ENCODE results near the gene SLX9. TPM values are rescaled to one million over a fixed set of nuclear protein-coding genes. Genes with fewer than 3 reads are reported as not detected.

Gene SLX9
- total RNA-seq = 7.5 TPM

GRCh38 chr21:44939532-44940115 is at the start of gene SLX9:
TSS of gene SLX9 (plus strand) at chr21:44940029. CDS start at chr21:44940058, 29 bp downstream.

GRCh38 chr21:44920694-44921604 is 18.9 kb upstream of the SLX9 start, which contains the start of gene ITGB2:
TSS of gene ITGB2 (minus strand) at chr21:44920899. CDS start at chr21:44910782, 10,117 bp downstream.

Other genes starting within 250 kb of the SLX9 start
- gene KRTAP10-12, start 242.9 kb upstream of the SLX9 start, total RNA-seq = not detected
- gene TSPEAR, start 228.5 kb upstream of the SLX9 start, total RNA-seq = not detected
- 119 TPM for gene UBE2G2, start 138.2 kb upstream of the SLX9 start, total RNA-seq
- gene SUMO3, start 122.0 kb upstream of the SLX9 start, total RNA-seq = 47.3 TPM
- 68.5 TPM for gene PTTG1IP, start 66.3 kb upstream of the SLX9 start, total RNA-seq
- 8.5 TPM for gene ITGB2, start 19.1 kb upstream of the SLX9 start, total RNA-seq
- gene ADARB1, start 134.6 kb downstream of the SLX9 start, total RNA-seq = 32.6 TPM